ELF-1 (cell line): Measurements from ENCODE around the gene SPAG6.

Experiments used
- DNase-seq: peaks from one replicate; pipeline ENCODE4 v3.0.0-alpha.2; 2016; ENCODE audit warnings: low read depth, low spot score

SPAG6 gene

GRCh38 chr10:22321924-22322640, 23.2 kb upstream of the SPAG6 start:
- DNase-seq, result peak; percentile 53

GRCh38 chr10:22322641-22323160, 22.6 kb upstream of the SPAG6 start:
- DNase-seq, result no peak

- DNase-seq, result no peak
Observed at GRCh38 chr10:22323538-22324305, 21.6 kb upstream of the SPAG6 start.

GRCh38 chr10:22324413-22324812, 20.9 kb upstream of the SPAG6 start:
- DNase-seq, result no peak

- no peak for DNase-seq
Observed at GRCh38 chr10:22324893-22325271, 20.4 kb upstream of the SPAG6 start.

- peak; percentile 89 for DNase-seq
Observed at GRCh38 chr10:22325272-22326144, 19.8 kb upstream of the SPAG6 start.

- DNase-seq, result no peak
Observed at GRCh38 chr10:22326145-22326702, 19.1 kb upstream of the SPAG6 start.

- no peak for DNase-seq
Observed at GRCh38 chr10:22329150-22329549, 16.1 kb upstream of the SPAG6 start.

GRCh38 chr10:22332116-22332692, 13.1 kb upstream of the SPAG6 start:
- no peak for DNase-seq

GRCh38 chr10:22333167-22333974, 11.9 kb upstream of the SPAG6 start:
- DNase-seq, result no peak

GRCh38 chr10:22333975-22334282, 11.4 kb upstream of the SPAG6 start:
- no peak for DNase-seq

- DNase-seq, result peak; percentile 72
Observed at GRCh38 chr10:22334414-22335172, 10.7 kb upstream of the SPAG6 start.

GRCh38 chr10:22335173-22335933, 9.9 kb upstream of the SPAG6 start:
- peak; percentile 74 for DNase-seq

GRCh38 chr10:22338185-22338900, 7.0 kb upstream of the SPAG6 start:
- no peak for DNase-seq

- DNase-seq, result no peak
Observed at GRCh38 chr10:22338931-22339330, 6.4 kb upstream of the SPAG6 start.

GRCh38 chr10:22339761-22340328, 5.5 kb upstream of the SPAG6 start:
- no peak for DNase-seq

- peak; percentile 80 for DNase-seq
Observed at GRCh38 chr10:22340329-22341189, 4.7 kb upstream of the SPAG6 start.
